ENCODE results near the gene CTNNB1.

CTNNB1 gene

DNA sequence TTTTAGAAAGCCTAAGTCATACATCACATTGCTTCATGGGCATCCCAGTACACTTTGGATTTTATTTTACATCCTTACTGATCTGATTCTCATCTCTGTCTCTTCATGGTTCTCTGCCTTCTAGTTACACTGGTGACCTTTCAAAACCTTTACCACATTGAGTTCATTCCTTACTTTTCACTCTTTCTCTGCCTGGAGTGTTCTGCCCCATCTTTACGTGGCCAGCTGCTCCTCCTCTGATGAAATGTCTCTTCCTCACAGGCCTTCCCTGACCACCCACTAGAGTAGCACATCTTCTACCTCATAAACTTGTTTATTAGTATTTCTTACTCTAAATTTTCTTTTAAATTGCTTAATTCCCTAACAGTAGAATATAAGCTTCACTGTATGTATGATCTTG lies 17.7 kb downstream of the CTNNB1 start:
- H3K4me1 ChIP-seq (ENCODE audit: low read depth, poor library complexity, severe bottlenecking): peaks cover 7% of the 10 kb centered on the region
- no peak overlapping the region for H3K4me2 ChIP-seq
- H3K4me3 ChIP-seq (IDR thresholded peaks at IDR 0.05; ENCODE audit: insufficient read depth, low read depth, low read length): no peak overlapping the region
- H3K36me3 ChIP-seq (ENCODE audit: insufficient read depth): no peaks in the 10 kb centered on the region
- H4K20me1 ChIP-seq (ENCODE audit: insufficient read depth): peaks cover 19% of the 10 kb centered on the region
- no peak overlapping the region for H3K9ac ChIP-seq
- TF ChIP-seq, protein P1, sequence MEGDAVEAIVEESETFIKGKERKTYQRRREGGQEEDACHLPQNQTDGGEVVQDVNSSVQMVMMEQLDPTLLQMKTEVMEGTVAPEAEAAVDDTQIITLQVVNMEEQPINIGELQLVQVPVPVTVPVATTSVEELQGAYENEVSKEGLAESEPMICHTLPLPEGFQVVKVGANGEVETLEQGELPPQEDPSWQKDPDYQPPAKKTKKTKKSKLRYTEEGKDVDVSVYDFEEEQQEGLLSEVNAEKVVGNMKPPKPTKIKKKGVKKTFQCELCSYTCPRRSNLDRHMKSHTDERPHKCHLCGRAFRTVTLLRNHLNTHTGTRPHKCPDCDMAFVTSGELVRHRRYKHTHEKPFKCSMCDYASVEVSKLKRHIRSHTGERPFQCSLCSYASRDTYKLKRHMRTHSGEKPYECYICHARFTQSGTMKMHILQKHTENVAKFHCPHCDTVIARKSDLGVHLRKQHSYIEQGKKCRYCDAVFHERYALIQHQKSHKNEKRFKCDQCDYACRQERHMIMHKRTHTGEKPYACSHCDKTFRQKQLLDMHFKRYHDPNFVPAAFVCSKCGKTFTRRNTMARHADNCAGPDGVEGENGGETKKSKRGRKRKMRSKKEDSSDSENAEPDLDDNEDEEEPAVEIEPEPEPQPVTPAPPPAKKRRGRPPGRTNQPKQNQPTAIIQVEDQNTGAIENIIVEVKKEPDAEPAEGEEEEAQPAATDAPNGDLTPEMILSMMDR (conservative IDR thresholded peaks at IDR 0.05; ENCODE audit: low read depth, low read length): no peak
- H3K27me3 ChIP-seq (ENCODE audit: insufficient read depth, low read depth): no peaks in the 10 kb centered on the region
- no peak overlapping the region for H3K27ac ChIP-seq
- no peak overlapping the region for H2AFZ ChIP-seq (ENCODE audit: low read depth)
- peaks cover 94% of the 10 kb centered on the region for H3K79me2 ChIP-seq (ENCODE audit: insufficient read depth, low read depth)

DNA sequence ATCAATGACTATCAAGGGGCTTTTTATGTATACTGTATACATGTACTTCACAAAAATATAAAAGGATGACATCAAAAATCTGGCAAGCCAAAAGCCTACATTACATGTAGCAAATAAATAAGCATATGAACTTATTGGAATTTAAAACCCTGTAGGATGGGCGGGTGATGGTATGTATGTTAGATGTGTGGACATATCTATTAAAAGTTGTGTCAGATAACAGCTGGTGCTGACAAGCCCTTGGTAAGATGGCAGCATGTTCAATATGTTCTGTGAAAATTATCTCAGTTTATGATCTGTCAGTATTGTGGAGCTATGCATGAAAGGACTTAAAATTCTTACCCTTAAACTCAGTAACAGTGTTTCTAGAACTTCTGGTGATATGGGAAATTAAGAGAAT lies 20.1 kb downstream of the CTNNB1 start:
- Histone ChIP-seq H3K4me3 (IDR thresholded peaks at IDR 0.05; ENCODE audit: insufficient read depth, low read depth, low read length) (no peak overlapping the region), H3K79me2 (ENCODE audit: insufficient read depth, low read depth) (peaks cover 78% of the 10 kb centered on the region), H2AFZ (ENCODE audit: low read depth) (no peak overlapping the region), H3K4me1 (ENCODE audit: low read depth, poor library complexity, severe bottlenecking) (peaks cover 8% of the 10 kb centered on the region), H3K36me3 (ENCODE audit: insufficient read depth) (no peaks in the 10 kb centered on the region), H4K20me1 (ENCODE audit: insufficient read depth) (peaks cover 15% of the 10 kb centered on the region; the same call in 1 of the 2 replicates), H3K27me3 (ENCODE audit: insufficient read depth, low read depth) (no peaks in the 10 kb centered on the region), H3K4me2 (no peak overlapping the region), H3K27ac (no peak overlapping the region), H3K9ac (no peak overlapping the region)
- TF ChIP-seq, protein P1 (conservative IDR thresholded peaks at IDR 0.05; ENCODE audit: low read depth, low read length): no peak

GRCh38 chr3:41220906-41221677 lies 21.8 kb downstream of the CTNNB1 start:
- Histone ChIP-seq H3K9ac (no peak overlapping the region), H3K27ac (no peak overlapping the region), H3K27me3 (ENCODE audit: insufficient read depth, low read depth) (no peaks in the 10 kb centered on the region), H2AFZ (ENCODE audit: low read depth) (no peak overlapping the region), H4K20me1 (ENCODE audit: insufficient read depth) (peaks cover 12% of the 10 kb centered on the region; the same call in 1 of the 2 replicates), H3K4me2 (no peak overlapping the region), H3K4me3 (IDR thresholded peaks at IDR 0.05; ENCODE audit: insufficient read depth, low read depth, low read length) (no peak overlapping the region), H3K4me1 (ENCODE audit: low read depth, poor library complexity, severe bottlenecking) (peaks cover 5% of the 10 kb centered on the region), H3K79me2 (ENCODE audit: insufficient read depth, low read depth) (peaks cover 62% of the 10 kb centered on the region), H3K36me3 (ENCODE audit: insufficient read depth) (0 out of 2 replicates have a peak, but pooled peaks cover 3% of the 10 kb centered on the region)
- TF ChIP-seq, protein P1 (conservative IDR thresholded peaks at IDR 0.05; ENCODE audit: low read depth, low read length): no peak

DNA sequence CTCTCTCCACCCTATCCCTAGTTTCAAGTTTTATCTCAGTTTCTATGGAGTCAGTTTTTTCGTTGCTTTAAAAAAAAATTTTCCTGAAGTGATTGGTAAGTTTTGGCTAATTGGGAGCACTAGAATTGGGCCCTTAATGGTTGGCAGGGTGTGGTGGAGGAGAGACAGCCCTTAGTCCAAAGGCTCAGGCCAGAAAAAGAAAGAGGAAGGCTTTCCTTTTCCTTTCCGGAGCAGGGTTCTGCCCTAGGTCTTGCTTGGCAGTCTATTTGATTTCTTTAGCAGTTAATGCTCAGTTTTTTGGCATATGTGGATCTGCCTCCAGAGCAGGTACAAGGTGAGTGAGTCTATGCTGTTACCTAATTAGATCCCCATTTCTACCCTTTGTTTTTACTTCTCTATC lies 22.7 kb downstream of the CTNNB1 start:
- Histone ChIP-seq H4K20me1 (ENCODE audit: insufficient read depth) (peaks cover 5% of the 10 kb centered on the region; the same call in 1 of the 2 replicates), H3K4me3 (IDR thresholded peaks at IDR 0.05; ENCODE audit: insufficient read depth, low read depth, low read length) (no peak overlapping the region), H3K79me2 (ENCODE audit: insufficient read depth, low read depth) (peaks cover 53% of the 10 kb centered on the region), H3K27ac (no peak overlapping the region), H3K4me2 (no peak overlapping the region), H3K36me3 (ENCODE audit: insufficient read depth) (0 out of 2 replicates have a peak, but pooled peaks cover 3% of the 10 kb centered on the region), H3K27me3 (ENCODE audit: insufficient read depth, low read depth) (no peaks in the 10 kb centered on the region), H3K9ac (no peak overlapping the region), H2AFZ (ENCODE audit: low read depth) (no peak overlapping the region), H3K4me1 (ENCODE audit: low read depth, poor library complexity, severe bottlenecking) (peaks cover 4% of the 10 kb centered on the region)
- TF ChIP-seq, protein P1 (conservative IDR thresholded peaks at IDR 0.05; ENCODE audit: low read depth, low read length): no peak

All from KMS-11 (cell line).